EH (cell line): ENCODE measurements around the gene RASA1.
A peak's percentile ranks its signal among the peaks of the same experiment; 100 is the strongest.

Source experiments
- DNase-seq: peaks from one replicate; pipeline ENCODE4 v3.0.0-alpha.2; 2015; ENCODE audit warnings: low read depth

The RASA1 gene

DNA sequence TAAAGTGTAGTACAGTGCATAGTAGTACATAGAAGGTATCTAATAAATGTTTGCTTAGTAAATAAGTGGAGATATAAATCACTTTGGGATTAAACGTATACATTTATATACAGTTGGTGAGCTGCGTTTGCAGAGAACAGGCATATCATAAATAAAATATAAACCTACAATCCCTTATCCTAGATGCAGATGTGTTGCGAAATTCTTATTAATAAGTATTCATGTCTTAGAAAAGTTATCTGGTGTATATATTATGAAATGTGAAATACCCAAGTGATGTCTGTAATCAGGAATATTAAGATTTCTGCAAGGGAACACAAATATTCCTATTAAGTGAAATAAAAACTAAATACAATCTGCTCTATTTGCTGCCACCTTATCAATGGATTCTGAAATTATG is 136.2 kb downstream of the RASA1 start:
- no peak for DNase-seq

DNA sequence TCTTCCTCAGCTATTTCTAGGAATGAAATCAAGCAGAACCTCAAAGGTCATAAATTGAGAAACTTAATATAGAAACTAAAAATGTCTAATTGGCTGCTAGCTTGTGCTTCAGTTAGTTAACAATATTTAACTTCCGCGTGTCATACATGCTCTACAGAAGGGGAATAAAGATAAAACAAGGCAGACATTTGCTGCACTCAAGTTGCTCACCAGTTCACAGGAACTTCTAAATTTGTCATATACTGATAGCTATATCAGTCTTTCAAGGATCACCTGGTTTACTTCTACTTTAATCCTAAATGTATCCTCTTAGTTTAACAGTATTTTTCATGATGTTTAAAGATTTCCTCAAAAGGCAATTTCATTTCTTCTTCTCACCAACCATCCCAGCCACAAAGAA is 136.7 kb downstream of the RASA1 start:
- DNase-seq: no peak

DNA sequence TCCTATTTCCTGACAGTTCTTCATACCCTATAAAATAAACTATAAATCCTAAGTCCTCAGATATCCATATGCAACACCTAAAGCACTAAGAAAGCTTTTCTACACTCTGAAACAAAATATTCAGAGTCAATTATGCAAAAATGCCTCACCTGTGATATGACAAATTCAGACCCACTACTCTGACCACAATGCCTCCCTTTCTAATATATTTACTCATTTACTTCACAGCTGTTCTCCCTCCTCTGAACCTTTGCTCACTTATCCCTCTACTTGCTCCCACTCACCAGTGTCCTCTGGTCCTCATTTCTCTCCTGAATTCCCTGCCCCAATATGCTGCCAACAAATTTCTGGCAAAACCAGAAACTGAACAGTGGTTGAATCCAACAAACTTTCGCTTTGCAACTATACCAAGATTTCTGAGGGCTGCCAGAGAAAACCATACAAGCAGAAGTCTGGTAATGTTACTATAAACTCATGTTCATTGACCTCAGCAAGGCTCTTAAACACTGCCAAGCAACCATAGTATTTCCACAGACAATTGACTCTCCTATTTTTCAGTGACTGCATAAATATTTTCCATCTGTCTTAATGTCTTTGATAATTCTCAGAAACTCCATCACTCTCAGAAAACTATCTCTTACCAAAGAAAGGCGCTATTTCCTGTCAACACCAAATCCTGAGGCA is 137.9 kb downstream of the RASA1 start:
- no peak for DNase-seq

DNA sequence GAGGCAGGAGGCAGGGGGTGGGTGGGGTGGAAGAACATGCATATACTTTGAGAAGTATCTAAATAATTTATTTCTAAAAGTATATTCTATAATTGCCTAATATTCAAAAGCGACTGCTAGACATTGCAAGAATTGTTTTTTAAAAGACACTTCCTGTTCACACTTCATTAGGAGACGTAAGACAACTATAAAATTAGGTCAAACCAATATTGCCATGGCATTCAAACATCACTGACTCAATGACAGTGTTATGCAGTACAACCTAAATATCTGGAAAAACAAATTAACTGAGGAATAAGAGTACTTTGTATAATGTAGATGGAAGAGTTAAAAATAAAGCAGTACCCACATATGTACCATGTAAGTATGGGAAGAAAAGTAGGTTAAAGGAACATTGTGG is 140.5 kb downstream of the RASA1 start:
- DNase-seq: no peak

DNA sequence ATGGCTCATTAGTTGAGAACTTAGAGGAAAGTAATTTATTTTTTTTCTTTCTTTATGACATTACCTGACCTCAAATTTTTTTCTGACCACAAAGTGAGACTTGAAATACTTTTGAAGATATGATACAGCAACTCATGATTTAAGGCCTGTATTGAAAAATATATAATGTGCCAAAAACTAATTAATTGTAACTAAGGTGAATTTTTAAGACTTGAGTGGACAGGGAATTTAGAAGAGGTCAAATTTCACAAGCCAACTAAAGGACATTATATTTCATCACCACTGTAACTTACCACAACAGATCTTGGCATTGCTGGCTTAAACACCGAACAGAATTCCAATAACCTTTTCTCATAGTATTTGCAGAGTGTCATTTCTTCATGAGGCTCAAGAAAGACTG is 143.2 kb downstream of the RASA1 start:
- peak; percentile 91 for DNase-seq

DNA sequence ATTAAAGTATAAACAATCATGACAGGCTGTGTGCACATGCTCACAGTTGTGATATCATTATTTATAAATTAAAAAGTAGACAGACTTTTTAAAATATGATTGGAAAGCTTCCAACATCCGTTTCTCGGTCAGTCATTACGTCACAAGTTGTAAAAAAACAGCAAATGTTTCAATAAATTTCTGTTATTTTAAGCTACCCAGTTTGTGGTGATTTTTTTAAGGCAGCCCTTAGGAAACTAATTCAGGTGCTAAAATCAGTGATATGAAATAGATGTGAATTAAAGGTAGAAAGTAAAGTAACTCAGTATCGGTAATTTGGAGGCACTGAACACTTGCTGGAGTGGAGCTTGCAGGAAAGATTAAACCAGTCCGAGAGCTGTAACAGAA is 143.9 kb downstream of the RASA1 start:
- no peak for DNase-seq

DNA sequence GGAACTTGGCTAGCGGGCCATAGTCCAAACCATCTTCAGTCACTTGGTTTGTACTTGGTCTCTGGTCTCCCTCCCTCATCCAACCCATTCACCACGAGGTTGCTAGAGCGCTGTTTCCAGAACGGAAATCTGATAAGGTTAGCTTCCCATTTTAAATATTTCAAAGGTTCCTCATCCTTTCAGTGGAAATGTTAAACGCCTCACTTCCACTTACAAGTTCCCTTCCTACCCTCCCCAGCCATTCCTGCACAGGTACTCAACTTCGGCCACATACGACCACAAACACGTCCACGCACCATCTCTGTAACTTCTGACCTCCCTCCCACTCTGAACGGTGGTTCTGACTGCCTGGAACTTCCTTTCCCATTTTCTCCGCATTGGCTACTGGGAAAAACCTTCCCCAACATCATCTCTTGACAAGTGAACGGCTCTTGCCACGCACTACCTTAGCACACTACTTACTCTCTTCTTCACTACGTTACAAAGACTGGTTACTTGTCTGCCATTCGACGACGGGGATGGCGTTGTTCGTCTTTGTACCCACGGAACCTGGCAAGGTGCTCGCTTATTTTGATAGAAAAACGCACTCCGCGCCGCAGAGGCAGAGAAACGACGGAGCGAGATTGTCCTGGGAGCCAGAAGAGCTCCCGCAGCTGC is 144.4 kb downstream of the RASA1 start:
- peak; percentile 58 for DNase-seq

DNA sequence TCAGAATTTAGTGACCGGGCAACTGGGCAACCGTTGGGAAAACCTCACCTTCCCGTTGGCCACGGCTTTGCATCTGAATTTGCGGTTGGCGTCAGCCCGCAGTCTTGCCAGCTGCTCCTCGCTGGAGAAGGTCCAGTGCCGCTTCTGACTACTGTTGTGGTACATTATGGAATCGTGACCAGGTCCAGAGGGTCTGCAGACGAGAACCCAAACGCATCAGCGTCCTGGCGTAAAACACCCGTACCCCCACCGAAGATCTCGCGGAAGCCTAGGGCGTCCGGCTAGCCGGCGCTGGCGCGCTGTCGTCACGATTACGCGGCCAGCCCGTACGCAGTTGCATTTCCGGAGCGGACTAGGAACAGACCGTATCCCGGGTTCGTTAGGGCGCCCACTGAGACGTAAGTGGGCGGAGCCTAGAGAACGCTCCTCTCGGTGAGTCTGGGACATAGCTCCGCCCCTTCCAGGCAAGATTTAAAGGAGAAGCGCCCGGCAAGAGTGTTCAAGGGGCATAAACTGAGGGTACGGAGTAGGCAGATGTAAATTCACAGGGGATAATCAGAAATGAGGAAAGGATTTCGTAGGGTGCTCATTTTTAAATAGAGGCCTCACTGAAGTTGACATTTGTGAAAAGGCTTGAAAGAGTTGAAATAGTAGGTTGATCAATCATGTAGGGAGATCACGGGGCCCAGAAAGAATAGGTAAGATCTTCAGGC is 145.1 kb downstream of the RASA1 start, which contains the start of gene CCNH:
TSS of gene CCNH (minus strand) at position 301 of the 713 bp plus-strand sequence. CDS start at position 165, 136 bp downstream.
- peak; percentile 98 for DNase-seq

DNA sequence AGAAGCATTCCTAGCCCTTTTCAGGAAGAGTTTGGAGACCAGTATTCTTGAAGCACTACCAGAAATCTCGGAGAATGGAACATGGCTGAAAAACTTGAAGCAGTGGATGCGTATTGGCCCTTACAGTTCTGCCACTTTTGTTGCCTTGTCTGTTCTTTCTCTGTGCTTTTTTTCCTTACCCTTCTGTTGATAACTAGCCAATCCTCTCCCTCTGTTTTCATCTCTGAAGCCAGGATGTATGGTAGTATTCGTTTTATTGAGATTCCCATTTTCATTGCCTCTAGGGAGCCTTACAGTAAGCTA is 145.6 kb downstream of the RASA1 start:
- no peak for DNase-seq

DNA sequence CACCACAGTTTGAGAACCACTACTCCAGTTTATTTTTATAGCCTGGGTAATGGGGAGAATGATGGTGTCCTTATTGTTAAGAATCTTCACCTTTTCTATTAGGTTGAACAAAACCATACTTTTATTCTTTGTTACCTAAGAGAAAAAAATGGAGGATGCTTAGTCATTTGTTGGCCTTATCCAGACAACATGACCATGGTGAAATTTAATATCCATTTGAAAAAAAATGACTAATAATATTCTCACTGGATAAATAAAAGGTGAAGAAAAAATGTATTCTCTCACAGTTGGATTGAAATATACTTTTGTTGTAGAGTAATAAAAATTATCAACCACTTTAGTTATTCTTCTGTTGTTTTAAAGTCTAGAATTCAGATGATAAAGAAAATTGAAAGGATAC is 150.8 kb downstream of the RASA1 start:
- DNase-seq: no peak

DNA sequence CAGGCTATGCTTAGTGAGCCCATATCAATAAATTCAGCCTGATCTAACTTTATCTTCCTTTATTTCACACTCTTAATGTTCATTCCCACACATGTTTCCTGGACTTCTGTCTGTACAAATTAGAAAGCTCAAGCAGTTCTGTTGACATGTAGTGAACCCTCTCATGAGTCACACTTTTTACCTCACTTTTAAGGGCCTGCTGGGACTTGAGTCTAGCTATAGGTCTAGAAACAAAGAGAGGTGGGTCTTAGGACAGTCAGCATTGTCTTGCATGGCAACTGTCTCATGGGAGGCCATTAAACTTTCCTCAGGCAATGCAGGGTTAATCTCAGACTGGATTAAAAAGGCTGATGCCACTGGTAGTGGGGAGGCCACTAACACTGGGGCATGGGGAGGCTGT is 153.6 kb downstream of the RASA1 start:
- no peak for DNase-seq

DNA sequence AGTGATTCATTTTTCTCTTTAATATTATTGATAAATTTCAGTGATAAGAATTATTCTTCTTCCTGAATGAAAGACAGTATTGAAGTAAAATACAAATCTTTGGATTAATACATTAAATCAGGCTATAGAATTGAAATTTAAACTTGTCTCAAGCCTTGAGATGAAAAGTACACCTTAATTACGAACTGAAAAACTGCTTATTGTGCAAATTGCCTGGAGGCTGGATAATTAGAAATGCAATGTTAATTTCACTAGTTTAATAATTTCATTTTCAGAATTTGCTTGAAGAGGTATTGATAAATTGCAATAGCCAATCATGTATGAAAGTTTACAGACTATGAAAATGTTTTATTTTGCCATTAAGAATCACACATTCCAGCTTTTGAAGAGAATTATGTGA is 156.1 kb downstream of the RASA1 start:
- DNase-seq: no peak

DNA sequence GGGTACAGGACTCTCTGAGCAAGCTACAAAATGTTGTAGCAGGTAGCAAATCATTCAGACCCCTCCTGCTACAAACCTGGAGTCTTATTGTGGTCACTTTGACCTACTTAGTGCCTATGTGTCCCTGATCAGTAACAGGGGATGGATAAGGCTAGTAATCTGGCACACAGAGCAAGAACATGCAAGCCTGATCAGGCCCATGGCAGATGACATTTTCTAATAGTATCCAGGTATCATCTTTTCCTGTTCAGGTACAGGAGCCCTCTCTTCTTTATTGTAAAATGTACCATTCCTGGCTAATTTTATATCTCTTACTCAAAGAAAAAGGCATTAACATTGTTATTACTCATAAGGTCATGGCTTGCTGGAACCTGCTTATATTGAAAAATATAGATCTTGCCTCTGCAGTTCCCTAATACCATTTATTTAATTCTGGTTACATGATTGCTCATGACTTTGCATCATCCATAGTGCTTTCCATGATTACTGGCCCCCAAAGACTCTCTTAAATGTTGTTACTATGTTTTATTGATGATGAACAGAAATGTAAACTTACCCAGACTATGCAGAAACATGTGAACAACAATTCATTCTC is 163.3 kb downstream of the RASA1 start:
- DNase-seq: no peak

DNA sequence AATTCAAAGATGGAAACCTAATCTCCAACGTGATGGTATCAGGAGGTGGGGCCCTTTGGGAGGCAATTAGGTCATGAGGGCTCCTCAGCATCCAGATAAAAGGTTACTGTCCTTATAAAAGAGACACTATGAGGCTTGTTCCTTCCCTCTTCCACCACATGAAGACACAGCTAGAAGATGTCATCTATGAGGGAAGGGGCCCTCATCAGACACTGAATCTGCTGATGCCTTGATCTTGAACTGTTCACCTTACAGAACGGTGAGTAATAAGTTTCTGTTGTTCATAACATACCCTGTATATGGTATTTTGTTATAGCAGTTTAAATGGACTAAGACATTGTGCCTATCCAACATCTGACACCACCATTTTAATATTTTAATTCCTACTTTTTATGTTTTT is 164.8 kb downstream of the RASA1 start:
- no peak for DNase-seq

DNA sequence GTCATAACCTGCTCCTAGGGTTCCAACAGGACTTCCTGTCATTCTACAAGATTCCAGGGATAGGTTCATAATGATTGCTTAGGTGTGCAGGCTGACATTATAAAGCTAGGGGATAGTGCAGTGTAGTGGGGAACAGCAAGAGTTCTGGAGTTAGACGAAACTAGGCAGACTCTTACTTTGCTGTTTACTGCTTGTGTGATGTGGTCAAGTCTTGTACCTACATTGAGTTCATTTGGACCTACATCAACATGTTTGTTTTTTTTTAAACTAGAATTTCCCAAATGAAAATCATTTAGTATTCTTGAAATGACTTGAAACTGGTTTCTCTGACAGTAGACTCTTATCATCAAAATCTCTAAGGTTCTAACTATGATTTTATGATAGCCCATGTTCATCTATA is 166.3 kb downstream of the RASA1 start:
- DNase-seq: no peak

DNA sequence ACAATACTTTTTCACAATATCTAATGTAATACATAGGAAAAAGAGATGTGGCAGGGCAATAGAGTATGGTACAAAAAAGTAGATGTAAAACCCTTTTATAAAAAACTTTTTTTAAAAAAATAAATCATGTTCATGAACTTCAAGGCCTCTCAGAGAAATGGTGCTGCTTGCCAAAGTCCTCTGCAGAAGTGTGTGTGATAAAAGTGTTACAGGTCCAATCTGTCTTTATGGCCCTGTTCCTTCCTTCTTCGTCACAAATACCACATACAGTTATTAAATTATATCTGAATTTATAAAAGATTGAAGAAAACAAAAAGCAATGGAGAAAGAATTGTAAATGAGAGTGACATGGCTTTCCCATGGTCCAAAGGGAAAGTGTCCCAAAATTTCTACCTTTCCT is 166.8 kb downstream of the RASA1 start:
- DNase-seq: no peak

DNA sequence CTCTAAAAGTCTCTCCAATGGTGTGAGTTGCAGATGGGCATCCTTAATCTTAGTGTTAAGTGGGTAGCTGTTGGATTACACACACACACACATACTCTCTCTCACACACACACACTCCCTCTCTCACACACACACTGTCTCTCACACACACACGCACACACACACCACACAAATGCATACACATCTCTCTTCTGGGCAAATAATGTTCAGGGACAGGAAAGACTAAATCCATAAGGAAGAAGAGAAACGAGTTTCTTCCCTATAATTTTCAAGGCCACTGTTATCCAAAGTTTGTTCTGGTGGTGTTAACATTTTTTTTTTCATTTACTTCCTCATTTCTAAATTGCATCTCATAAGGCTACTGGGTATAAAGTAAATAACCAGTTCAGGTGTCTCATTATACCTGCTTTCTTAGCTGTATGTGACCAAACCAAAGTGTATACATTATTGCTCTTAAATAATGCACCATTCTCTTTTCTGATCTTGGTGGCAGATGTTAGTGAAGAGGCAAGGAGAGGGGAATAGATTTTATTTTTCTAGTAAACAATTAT is 167.5 kb downstream of the RASA1 start:
- no peak for DNase-seq

DNA sequence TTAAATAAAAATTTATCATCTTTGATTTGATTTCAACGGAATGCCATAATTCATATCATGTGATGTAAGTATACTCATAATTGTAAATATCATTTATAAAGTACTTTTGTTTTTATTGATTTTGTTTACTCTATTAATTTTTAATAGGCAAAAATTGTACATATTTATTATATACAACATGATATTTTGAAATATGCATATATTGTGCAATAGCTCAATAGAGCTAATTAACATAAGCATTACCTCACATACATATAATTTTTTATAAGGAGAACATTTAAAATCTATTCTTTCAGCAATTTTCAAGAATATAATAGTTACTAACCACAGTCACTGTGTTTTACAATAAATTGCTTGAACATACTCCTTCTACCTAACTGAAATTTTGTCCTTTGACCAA is 170.0 kb downstream of the RASA1 start:
- DNase-seq: no peak

DNA sequence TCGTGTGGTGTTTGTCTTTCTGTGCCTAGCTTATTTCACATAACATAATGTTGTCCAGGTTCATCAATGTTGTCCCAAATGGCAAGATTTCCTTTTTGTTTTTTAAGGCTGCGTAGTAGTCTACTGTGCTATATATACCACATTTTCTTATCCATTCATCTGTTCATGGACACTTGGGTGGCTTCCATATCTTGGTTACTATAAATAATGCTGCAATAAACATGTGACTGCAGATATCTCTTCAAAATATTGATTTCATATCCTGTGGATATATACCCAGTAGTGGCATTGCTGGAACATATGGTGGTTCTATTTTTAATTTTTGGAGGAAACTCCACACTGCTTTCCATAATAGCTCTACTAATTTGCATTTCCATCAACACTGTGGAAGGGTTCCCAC is 170.5 kb downstream of the RASA1 start:
- DNase-seq: no peak
